ENCODE measurements around the gene SPATA12.

DNA sequence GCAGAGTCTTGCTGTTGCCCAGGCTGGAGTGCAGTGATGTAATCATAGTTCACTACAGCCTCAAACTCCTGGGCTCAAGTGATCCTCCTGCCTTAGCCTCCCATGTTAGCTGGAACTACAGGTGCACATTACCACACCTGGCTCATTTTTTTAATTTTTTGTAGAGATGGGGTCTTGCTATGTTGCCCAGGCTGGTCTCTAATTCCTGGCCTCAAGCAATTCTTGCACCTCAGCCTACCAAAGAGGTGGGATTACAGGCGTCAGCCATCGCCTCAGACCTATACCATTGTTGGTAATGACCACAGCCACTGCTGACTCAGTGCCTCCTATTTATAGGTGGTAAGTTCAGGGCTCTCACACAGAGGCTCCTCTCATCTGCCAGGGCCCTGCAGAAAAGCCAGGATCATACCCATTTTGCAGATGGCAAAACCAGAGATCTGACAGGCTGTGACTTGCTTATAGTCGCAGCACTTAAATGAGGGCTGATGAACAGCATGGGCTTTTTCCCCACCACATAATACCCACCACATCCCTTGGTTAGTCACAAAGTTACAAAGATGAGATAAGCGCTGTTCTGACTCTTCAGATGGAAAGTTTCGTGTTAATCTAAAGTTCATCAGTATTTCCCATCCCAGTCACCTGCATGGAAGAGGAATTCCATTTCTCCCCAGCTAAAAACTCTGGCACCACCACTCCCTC lies 21.8 kb upstream of the SPATA12 start:
- TF ChIP-seq, protein P1, sequence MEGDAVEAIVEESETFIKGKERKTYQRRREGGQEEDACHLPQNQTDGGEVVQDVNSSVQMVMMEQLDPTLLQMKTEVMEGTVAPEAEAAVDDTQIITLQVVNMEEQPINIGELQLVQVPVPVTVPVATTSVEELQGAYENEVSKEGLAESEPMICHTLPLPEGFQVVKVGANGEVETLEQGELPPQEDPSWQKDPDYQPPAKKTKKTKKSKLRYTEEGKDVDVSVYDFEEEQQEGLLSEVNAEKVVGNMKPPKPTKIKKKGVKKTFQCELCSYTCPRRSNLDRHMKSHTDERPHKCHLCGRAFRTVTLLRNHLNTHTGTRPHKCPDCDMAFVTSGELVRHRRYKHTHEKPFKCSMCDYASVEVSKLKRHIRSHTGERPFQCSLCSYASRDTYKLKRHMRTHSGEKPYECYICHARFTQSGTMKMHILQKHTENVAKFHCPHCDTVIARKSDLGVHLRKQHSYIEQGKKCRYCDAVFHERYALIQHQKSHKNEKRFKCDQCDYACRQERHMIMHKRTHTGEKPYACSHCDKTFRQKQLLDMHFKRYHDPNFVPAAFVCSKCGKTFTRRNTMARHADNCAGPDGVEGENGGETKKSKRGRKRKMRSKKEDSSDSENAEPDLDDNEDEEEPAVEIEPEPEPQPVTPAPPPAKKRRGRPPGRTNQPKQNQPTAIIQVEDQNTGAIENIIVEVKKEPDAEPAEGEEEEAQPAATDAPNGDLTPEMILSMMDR (IDR thresholded peaks at IDR 0.05) = no peak
- TF ChIP-seq POLR2A (IDR thresholded peaks at IDR 0.05) = no peak
